HepG2 (cell line): Measurements from ENCODE around the gene FAM83D. TPM values are rescaled to one million over a fixed set of nuclear protein-coding genes. Genes with fewer than 3 reads are reported as not detected.

Experiments
- ATAC-seq: fragments of 200-7000 bp; cut with Tn5 transposase; 3 replicates; pipeline ENCODE4 v1.9.1; 2020; ENCODE audit warnings: mild to moderate bottlenecking, moderate library complexity
- BruUV-seq: library from RNA; stranded (reverse); fragments of 400-500 nt; replicated peaks from 2 replicates; lab custom pipeline; 2021; lab: Mats Ljungman, UMichigan
- CTCF ChIA-PET: fragments of 300-600 bp; formaldehyde crosslinking; extraction: SDS; loops from one replicate; lab custom pipeline; 2021; ENCODE audit warnings: low total read pairs, inconsistent platforms, low intra/inter-chr PET ratio; lab: Yijun Ruan, JAX
- POLR2A ChIA-PET: fragments of 350-600 bp; sonication (Branson Sonifier 250); formaldehyde crosslinking; loops from one replicate; lab custom pipeline; 2020; ENCODE audit warnings: antibody characterized with exemption, inconsistent platforms; lab: Yijun Ruan, JAX
- DNase-seq: peaks from one replicate; pipeline ENCODE4 v3.0.0-alpha.2; 2015; ENCODE audit warnings: low spot score
- FAIRE-seq: peaks from 3 replicates; lab custom pipeline; 2011; peaks lifted over from hg19 to GRCh38; lab: Jason Lieb, UNC
- H2AFZ ChIP-seq: one replicate; pipeline ENCODE4 v1.6.1; 2011; ENCODE audit warnings: low read length, inconsistent platforms
- H3K27ac ChIP-seq: fragments of 300-600 bp; 3 replicates; pipeline ENCODE4 v1.8.0; 2011; ENCODE audit warnings: mixed run types, mild to moderate bottlenecking, mixed read lengths, low read length, inconsistent platforms; ENCODE audit not compliant: insufficient read depth; ENCODE audit errors: extremely low read length
- H3K27me3 ChIP-seq, 2 experiments: fragments of 200-600 bp in 1 of 2; 2 replicates in 1 of 2; 3 replicates in 1 of 2; pipeline versions ENCODE4 v1.6.0 to v1.8.0; 2011; ENCODE audit warnings: low read length in 2 of 2, mild to moderate bottlenecking in 2 of 2, moderate library complexity in 2 of 2, inconsistent platforms in 1 of 2; ENCODE audit not compliant: insufficient read depth in 2 of 2, control insufficient read depth in 1 of 2
- H3K36me3 ChIP-seq, 2 experiments: fragments of 200-600 bp in 1 of 2; replicated peaks in 1 of 2; 2 replicates in 1 of 2; 3 replicates in 1 of 2; pipeline versions ENCODE4 v1.5.1 to v1.8.0; 2011; ENCODE audit warnings: low read length in 2 of 2, inconsistent platforms in 1 of 2; ENCODE audit not compliant: insufficient read depth in 2 of 2, control insufficient read depth in 1 of 2
- H3K4me1 ChIP-seq: 2 replicates; pipeline ENCODE4 v1.5.1; 2012; ENCODE audit warnings: low read length, inconsistent platforms; ENCODE audit not compliant: insufficient read depth
- H3K4me2 ChIP-seq: 2 replicates; pipeline ENCODE4 v1.6.0; 2011; ENCODE audit warnings: low read depth, low read length, inconsistent platforms
- H3K4me3 ChIP-seq, 3 experiments: fragments of 200-600 bp in 1 of 3; sonication (generic), shearing (Covaris generic) in 1 of 3; replicated peaks in 1 of 3; 2 replicates each; pipeline ENCODE4 v1.5.1; 2011 to 2016; ENCODE audit warnings: low read length in 3 of 3, inconsistent platforms in 2 of 3, low read depth in 2 of 3, mild to moderate bottlenecking in 2 of 3, control low read depth in 1 of 3, mixed read lengths in 1 of 3; ENCODE audit not compliant: insufficient read depth in 1 of 3
- H3K79me2 ChIP-seq: one replicate; pipeline ENCODE4 v1.6.1; 2011; ENCODE audit warnings: low read length, inconsistent platforms; ENCODE audit not compliant: insufficient read depth
- H3K9ac ChIP-seq: 2 replicates; pipeline ENCODE4 v1.6.0; 2011; ENCODE audit warnings: mild to moderate bottlenecking, low read depth, low read length, inconsistent platforms; ENCODE audit not compliant: insufficient read depth
- H3K9me3 ChIP-seq: 2 replicates; pipeline ENCODE4 v1.5.1; 2012; ENCODE audit warnings: mild to moderate bottlenecking, low read length
- H4K20me1 ChIP-seq: 2 replicates; pipeline ENCODE4 v1.6.0; 2011; ENCODE audit warnings: inconsistent platforms, mild to moderate bottlenecking, low read length, moderate library complexity; ENCODE audit not compliant: insufficient read depth
- AGO2 ChIP-seq: fragments of 200-400 bp; formaldehyde crosslinking; optimal IDR thresholded peaks from 2 replicates; pipeline ENCODE3; 2017; ENCODE audit warnings: mild to moderate bottlenecking, low read depth, low read length, moderate library complexity
- ATF7 ChIP-seq, 2 experiments: fragments of 450-650 bp in 1 of 2; sonication (generic) in 1 of 2; formaldehyde crosslinking in 1 of 2; IDR thresholded peaks; 2 replicates each; pipeline versions ENCODE4 v1.4.0 to v1.6.1; 2016 to 2020; ENCODE audit warnings: antibody characterized with exemption in 1 of 2, mild to moderate bottlenecking in 1 of 2, missing genetic modification reagents in 1 of 2
- BORCS8-MEF2B ChIP-seq: sonication (generic); formaldehyde crosslinking; IDR thresholded peaks from 2 replicates; pipeline ENCODE4 v1.8.0; 2022; ENCODE audit warnings: mild to moderate bottlenecking, missing genetic modification reagents
- CHD2 ChIP-seq: IDR thresholded peaks from 2 replicates; pipeline ENCODE4 v1.6.1; 2011; ENCODE audit warnings: low read depth, low read length, improper control_type of control experiment
- ESRRA ChIP-seq: sonication (generic); formaldehyde crosslinking; IDR thresholded peaks from 2 replicates; pipeline ENCODE4 v1.5.1; 2020; ENCODE audit warnings: mild to moderate bottlenecking, low read depth, missing genetic modification reagents
- FOXC1 ChIP-seq: sonication (generic); formaldehyde crosslinking; IDR thresholded peaks from 2 replicates; pipeline ENCODE4 v1.8.0; 2022; ENCODE audit warnings: mild to moderate bottlenecking, missing genetic modification reagents, borderline replicate concordance
- GATA4 ChIP-seq: sonication (generic); IDR thresholded peaks from 2 replicates; pipeline ENCODE4 v1.6.1; 2016; ENCODE audit warnings: antibody characterized with exemption, low read depth, borderline replicate concordance
- GATAD2A ChIP-seq: IDR thresholded peaks from 2 replicates; pipeline ENCODE4 v1.6.1; 2016
- HCFC1 ChIP-seq: fragments of 150-350 bp; IDR thresholded peaks from 2 replicates; pipeline ENCODE4 v1.6.1; 2014; ENCODE audit warnings: low read depth, low read length
- HDAC2 ChIP-seq: sonication (generic); formaldehyde crosslinking; IDR thresholded peaks from 2 replicates; pipeline ENCODE4 v1.4.0; 2020; ENCODE audit warnings: missing genetic modification reagents
- MLXIP ChIP-seq: sonication (generic); formaldehyde crosslinking; IDR thresholded peaks from 2 replicates; pipeline ENCODE4 v1.9.0; 2021; ENCODE audit warnings: missing genetic modification reagents, borderline replicate concordance
- PBX2 ChIP-seq: IDR thresholded peaks from 2 replicates; pipeline ENCODE4 v1.6.1; 2016; ENCODE audit warnings: control low read depth
- SALL1 ChIP-seq: sonication (generic); formaldehyde crosslinking; IDR thresholded peaks from 2 replicates; pipeline ENCODE4 v1.8.0; 2022; ENCODE audit warnings: mild to moderate bottlenecking, missing genetic modification reagents
- ZFP91 ChIP-seq: sonication (generic); formaldehyde crosslinking; IDR thresholded peaks from 2 replicates; pipeline ENCODE4 v1.9.0; 2022; ENCODE audit warnings: missing genetic modification reagents, mild to moderate bottlenecking, borderline replicate concordance
- ZNF225 ChIP-seq: sonication (generic); formaldehyde crosslinking; IDR thresholded peaks from 2 replicates; pipeline ENCODE4 v1.4.0; 2020; ENCODE audit warnings: mild to moderate bottlenecking, missing genetic modification reagents
- ZNF598 ChIP-seq: sonication (generic); formaldehyde crosslinking; IDR thresholded peaks from 2 replicates; pipeline ENCODE4 v1.5.1; 2020; ENCODE audit warnings: mild to moderate bottlenecking, missing genetic modification reagents, borderline replicate concordance
- ZNF670 ChIP-seq: sonication (generic); formaldehyde crosslinking; IDR thresholded peaks from 2 replicates; pipeline ENCODE4 v1.8.0; 2022; ENCODE audit warnings: mild to moderate bottlenecking, missing genetic modification reagents, borderline replicate concordance
- ZNF776 ChIP-seq: sonication (generic); formaldehyde crosslinking; IDR thresholded peaks from 2 replicates; pipeline ENCODE4 v1.4.0; 2020; ENCODE audit warnings: mild to moderate bottlenecking, missing genetic modification reagents
- ZNF891 ChIP-seq: sonication (generic); formaldehyde crosslinking; IDR thresholded peaks from 2 replicates; pipeline ENCODE4 v1.5.0; 2020; ENCODE audit warnings: mild to moderate bottlenecking, missing genetic modification reagents
- WGBS: methylation state at CpG from one replicate; pipeline ENCODE4 v1.1.6; 2017; ENCODE audit warnings: low lambda C conversion rate; 5-methylcytosine and 5-hydroxymethylcytosine counted together
- in situ Hi-C: cut with HindIII; loops from 2 replicates; pipeline ENCODE4 v1.10.0; 2017; ENCODE audit warnings: low pct_unique_long_range_greater_than_20kb; ENCODE audit not compliant: extremely low pct_ligation_motif_present
- intact Hi-C: fragments of 100-400 bp; cut with micrococcal nuclease; formaldehyde crosslinking; loops from one replicate; pipeline ENCODE4 v1.10.0; 2022; ENCODE audit not compliant: unreplicated experiment
- polyA plus RNA-seq, 8 experiments: library from polyadenylated mRNA; depleted of rRNA in 3 of 8; stranded (reverse) in 7 of 8; unstranded in 1 of 8; fragments of >200 nt; fragmentation: Illumina TruSeq in 4 of 8; extraction: Trizol in 4 of 8; gene quantifications; 2 replicates each; pipeline versions ENCODE4 v1.2.1 to v1.2.3, GENCODE V29; 2011 to 2016; ENCODE audit warnings: low read depth in 4 of 8, missing spikeins in 1 of 8, mixed read lengths in 1 of 8; ENCODE audit not compliant: insufficient read depth in 1 of 8
- total RNA-seq, 5 experiments: library from RNA; depleted of rRNA; stranded (reverse); fragments of >200 nt; fragmentation: Illumina TruSeq; extraction: Trizol; gene quantifications; 2 replicates each; pipeline ENCODE4 v1.2.3, GENCODE V29; 2016; ENCODE audit warnings: low read depth in 1 of 5

The FAM83D gene
- total and polyA plus RNA-seq, 2 of the 13 experiments (the other 11 are each of a cell fraction or from before 2014, with no cell fraction given) = 51.4 to 64.0 TPM

GRCh38 chr20:38888059-38888831, 38.0 kb upstream of the FAM83D start:
- Histone ChIP-seq H3K9ac (no peak overlapping the region), H4K20me1 (no peaks in the 10 kb centered on the region), H3K79me2 (no peaks in the 10 kb centered on the region), H3K4me1 (peaks cover 24% of the 10 kb centered on the region), H2AFZ (no peak overlapping the region), H3K4me3 (peak overlapping the region in 1 of 3 experiments; percentile 5; a peak in 1 of 6 replicates), H3K27me3 (peaks cover 6 to 7% of the 10 kb centered on the region in 2 experiments; a peak in 2 of 5 replicates), H3K36me3 (no peaks in the 10 kb centered on the region), H3K27ac (no peak overlapping the region), H3K9me3 (no peaks in the 10 kb centered on the region), H3K4me2 (peak overlapping the region; percentile 29)
- 2% methylated on average over 11 of the region's 13 CpGs for WGBS
- DNase-seq (peak; percentile 28), ATAC-seq (peak; percentile 80), FAIRE-seq (peak; percentile 40)
- ChIA-PET CTCF (no interaction called here), POLR2A (no interaction called here)
- BruUV-seq = no TSS peak
- intact Hi-C loops = no loop called here
- in situ Hi-C loops = no loop called here
- TF ChIP-seq ZNF776 (CRISPR knock-in tag) (peak; percentile 71; the same call in 1 of the 2 replicates), ZNF891 (CRISPR knock-in tag) (peak; percentile 63), ZNF225 (CRISPR knock-in tag) (peak; percentile 79; the same call in 1 of the 2 replicates), MLXIP (CRISPR knock-in tag) (no peak), CHD2 (no peak), AGO2 (no peak), HDAC2 (CRISPR knock-in tag) (peak; percentile 54; the same call in 1 of the 2 replicates), BORCS8-MEF2B (0 out of 2 replicates have a peak, but pooled peaks have one; percentile 23), ZNF670 (CRISPR knock-in tag) (no peak), SALL1 (CRISPR knock-in tag) (peak; percentile 69; the same call in 1 of the 2 replicates), PBX2 (CRISPR knock-in tag) (no peak), GATA4 (no peak), GATAD2A (peak; percentile 71), ATF7 (IDR thresholded peaks at IDR 0.05) (no peak), ATF7 (CRISPR knock-in tag; IDR thresholded peaks at IDR 0.05) (peak; percentile 56; the same call in 1 of the 2 replicates), ESRRA (CRISPR knock-in tag) (no peak), FOXC1 (CRISPR knock-in tag) (peak; percentile 22; the same call in 1 of the 2 replicates), ZNF598 (CRISPR knock-in tag) (0 out of 2 replicates have a peak, but pooled peaks have one; percentile 48), ZFP91 (CRISPR knock-in tag) (peak; percentile 65; the same call in 1 of the 2 replicates), HCFC1 (no peak)
